ENCODE results near the gene AARSD1.
"Not testable (repeated sequence)": the region's sequence is repeated elsewhere in the genome, so short reads cannot be mapped to it uniquely, and the experiment has no call there.

The AARSD1 gene

GRCh38 chr17:42920106-42920900 is 44.0 kb downstream of the AARSD1 start:
- no peak overlapping the region for H3K27ac ChIP-seq (ENCODE audit: low read depth, low read length)
- no peak overlapping the region for H2BK15ac ChIP-seq (replicated peaks; ENCODE audit: low read depth)
- no peaks in the 10 kb centered on the region for H3K4me1 ChIP-seq (ENCODE audit: control insufficient read depth, low read depth, low read length)
- no peak overlapping the region for H4K5ac ChIP-seq (ENCODE audit: low read length)
- H3K9ac ChIP-seq (ENCODE audit: low read length) = no peak overlapping the region
- H3K23ac ChIP-seq (ENCODE audit: low read length) = no peak overlapping the region
- no peak overlapping the region for H3K18ac ChIP-seq (ENCODE audit: low read length)
- H3K36me3 ChIP-seq (ENCODE audit: control insufficient read depth, insufficient read depth, low read length) = no peaks in the 10 kb centered on the region
- H2BK120ac ChIP-seq (ENCODE audit: low read depth, low read length) = no peak overlapping the region
- H3K4me2 ChIP-seq (ENCODE audit: low read length) = no peak overlapping the region
- H3K79me1 ChIP-seq (ENCODE audit: low read length) = no peaks in the 10 kb centered on the region
- no CpG with 5 or more reads among the region's 10 CpGs for WGBS (ENCODE audit: extremely low coverage, insufficient coverage, low lambda C conversion rate)
- H3K27me3 ChIP-seq (ENCODE audit: insufficient read depth, low read length, poor library complexity) = no peaks in the 10 kb centered on the region
- H3K4ac ChIP-seq (ENCODE audit: low read depth, low read length) = no peak overlapping the region
- H4K8ac ChIP-seq (ENCODE audit: low read depth, low read length) = no peak overlapping the region
- no peaks in the 10 kb centered on the region for H3K79me2 ChIP-seq (ENCODE audit: control insufficient read depth, insufficient read depth, low read length)
- H3K4me3 ChIP-seq (ENCODE audit: low read length) = no peak overlapping the region
- no peak overlapping the region for H2BK5ac ChIP-seq (ENCODE audit: low read length)
- no peak overlapping the region for H2AK5ac ChIP-seq (ENCODE audit: low read length)
- DNase-seq = no peak
- no peak overlapping the region for H3K56ac ChIP-seq (ENCODE audit: low read length)

- no CpG with 5 or more reads among the region's 10 CpGs for WGBS (ENCODE audit: extremely low coverage, insufficient coverage, low lambda C conversion rate)
- not testable (repeated sequence) for H4K5ac ChIP-seq (ENCODE audit: low read length); DNase-seq; H3K4me2 ChIP-seq (ENCODE audit: low read length); H3K79me1 ChIP-seq (ENCODE audit: low read length); H2BK15ac ChIP-seq (replicated peaks; ENCODE audit: low read depth); H2BK5ac ChIP-seq (ENCODE audit: low read length); H3K23ac ChIP-seq (ENCODE audit: low read length); H3K4ac ChIP-seq (ENCODE audit: low read depth, low read length); H3K79me2 ChIP-seq (ENCODE audit: control insufficient read depth, insufficient read depth, low read length); H3K27me3 ChIP-seq (ENCODE audit: insufficient read depth, low read length, poor library complexity); H3K4me3 ChIP-seq (ENCODE audit: low read length); H3K9ac ChIP-seq (ENCODE audit: low read length); H3K18ac ChIP-seq (ENCODE audit: low read length); H3K27ac ChIP-seq (ENCODE audit: low read depth, low read length); H2BK120ac ChIP-seq (ENCODE audit: low read depth, low read length); H4K8ac ChIP-seq (ENCODE audit: low read depth, low read length); H3K36me3 ChIP-seq (ENCODE audit: control insufficient read depth, insufficient read depth, low read length); H2AK5ac ChIP-seq (ENCODE audit: low read length); H3K56ac ChIP-seq (ENCODE audit: low read length); H3K4me1 ChIP-seq (ENCODE audit: control insufficient read depth, low read depth, low read length)
Observed at GRCh38 chr17:42919522-42920077, 44.7 kb downstream of the AARSD1 start.

GRCh38 chr17:42918902-42919521 is 45.2 kb downstream of the AARSD1 start:
- Histone ChIP-seq H3K18ac (ENCODE audit: low read length) (no peak overlapping the region), H3K4me3 (ENCODE audit: low read length) (no peak overlapping the region), H3K4ac (ENCODE audit: low read depth, low read length) (no peak overlapping the region), H3K9ac (ENCODE audit: low read length) (no peak overlapping the region), H4K8ac (ENCODE audit: low read depth, low read length) (no peak overlapping the region), H2AK5ac (ENCODE audit: low read length) (no peak overlapping the region), H2BK120ac (ENCODE audit: low read depth, low read length) (no peak overlapping the region), H3K23ac (ENCODE audit: low read length) (no peak overlapping the region), H3K79me1 (ENCODE audit: low read length) (no peaks in the 10 kb centered on the region), H3K56ac (ENCODE audit: low read length) (no peak overlapping the region), H3K4me2 (ENCODE audit: low read length) (no peak overlapping the region), H3K27ac (ENCODE audit: low read depth, low read length) (no peak overlapping the region), H3K4me1 (ENCODE audit: control insufficient read depth, low read depth, low read length) (no peaks in the 10 kb centered on the region), H3K27me3 (ENCODE audit: insufficient read depth, low read length, poor library complexity) (no peaks in the 10 kb centered on the region), H2BK5ac (ENCODE audit: low read length) (no peak overlapping the region), H3K79me2 (ENCODE audit: control insufficient read depth, insufficient read depth, low read length) (no peaks in the 10 kb centered on the region), H3K36me3 (ENCODE audit: control insufficient read depth, insufficient read depth, low read length) (no peaks in the 10 kb centered on the region), H4K5ac (ENCODE audit: low read length) (no peak overlapping the region), H2BK15ac (replicated peaks; ENCODE audit: low read depth) (no peak overlapping the region)
- WGBS (ENCODE audit: extremely low coverage, insufficient coverage, low lambda C conversion rate) = no CpG with 5 or more reads among the region's 3 CpGs
- no peak for DNase-seq

GRCh38 chr17:42917236-42917603 is 47.0 kb downstream of the AARSD1 start:
- Histone ChIP-seq H4K5ac (ENCODE audit: low read length) (no peak overlapping the region), H3K27me3 (ENCODE audit: insufficient read depth, low read length, poor library complexity) (no peaks in the 10 kb centered on the region), H2BK15ac (replicated peaks; ENCODE audit: low read depth) (no peak overlapping the region), H4K8ac (ENCODE audit: low read depth, low read length) (no peak overlapping the region), H3K18ac (ENCODE audit: low read length) (no peak overlapping the region), H3K4me2 (ENCODE audit: low read length) (no peak overlapping the region), H3K79me2 (ENCODE audit: control insufficient read depth, insufficient read depth, low read length) (no peaks in the 10 kb centered on the region), H3K36me3 (ENCODE audit: control insufficient read depth, insufficient read depth, low read length) (no peaks in the 10 kb centered on the region), H3K9ac (ENCODE audit: low read length) (no peak overlapping the region), H2AK5ac (ENCODE audit: low read length) (no peak overlapping the region), H2BK120ac (ENCODE audit: low read depth, low read length) (no peak overlapping the region), H3K4ac (ENCODE audit: low read depth, low read length) (no peak overlapping the region), H3K56ac (ENCODE audit: low read length) (no peak overlapping the region), H3K4me3 (ENCODE audit: low read length) (no peak overlapping the region), H3K79me1 (ENCODE audit: low read length) (no peaks in the 10 kb centered on the region), H3K23ac (ENCODE audit: low read length) (no peak overlapping the region), H2BK5ac (ENCODE audit: low read length) (no peak overlapping the region), H3K27ac (ENCODE audit: low read depth, low read length) (no peak overlapping the region), H3K4me1 (ENCODE audit: control insufficient read depth, low read depth, low read length) (no peaks in the 10 kb centered on the region)
- WGBS (ENCODE audit: extremely low coverage, insufficient coverage, low lambda C conversion rate) = no CpG with 5 or more reads among the region's 8 CpGs
- DNase-seq = peak; percentile 44

- not testable (repeated sequence) for H3K79me1 ChIP-seq (ENCODE audit: low read length); H2AK5ac ChIP-seq (ENCODE audit: low read length); H3K9ac ChIP-seq (ENCODE audit: low read length); H4K8ac ChIP-seq (ENCODE audit: low read depth, low read length); H3K23ac ChIP-seq (ENCODE audit: low read length); H3K56ac ChIP-seq (ENCODE audit: low read length); H4K5ac ChIP-seq (ENCODE audit: low read length); DNase-seq; H2BK120ac ChIP-seq (ENCODE audit: low read depth, low read length); H3K79me2 ChIP-seq (ENCODE audit: control insufficient read depth, insufficient read depth, low read length); H3K27ac ChIP-seq (ENCODE audit: low read depth, low read length); H3K4me2 ChIP-seq (ENCODE audit: low read length); H3K4ac ChIP-seq (ENCODE audit: low read depth, low read length); H3K27me3 ChIP-seq (ENCODE audit: insufficient read depth, low read length, poor library complexity); H2BK5ac ChIP-seq (ENCODE audit: low read length); H3K18ac ChIP-seq (ENCODE audit: low read length); H3K36me3 ChIP-seq (ENCODE audit: control insufficient read depth, insufficient read depth, low read length); H3K4me1 ChIP-seq (ENCODE audit: control insufficient read depth, low read depth, low read length); H3K4me3 ChIP-seq (ENCODE audit: low read length); H2BK15ac ChIP-seq (replicated peaks; ENCODE audit: low read depth)
- WGBS (ENCODE audit: extremely low coverage, insufficient coverage, low lambda C conversion rate) = no CpG with 5 or more reads among the region's 4 CpGs
Observed at GRCh38 chr17:42916388-42917235, 47.6 kb downstream of the AARSD1 start.

Measured in mesendoderm (in vitro differentiated cells).